Testis (tissue), 5 donors: ENCODE results near the gene HOMER3. TPM values are rescaled to one million over a fixed set of nuclear protein-coding genes. Genes with fewer than 3 reads are reported as not detected.

Source experiments
- DNase-seq: peaks from one replicate; pipeline ENCODE4 v3.0.0-alpha.2; 2019
- H3K27ac ChIP-seq, 2 donors: fragments of 200-600 bp; sonication (generic); one replicate each; pipeline ENCODE4 v1.5.1; 2019
- H3K27me3 ChIP-seq: fragments of 200-600 bp; sonication (generic); one replicate; pipeline ENCODE4 v1.5.1; 2019
- H3K36me3 ChIP-seq: fragments of 200-600 bp; sonication (generic); one replicate; pipeline ENCODE4 v1.5.1; 2017; ENCODE audit warnings: low read depth; ENCODE audit errors: missing control alignments
- H3K4me1 ChIP-seq: fragments of 200-600 bp; sonication (generic); one replicate; pipeline ENCODE4 v1.5.1; 2019
- H3K4me3 ChIP-seq, 2 donors: fragments of 200-600 bp; sonication (generic); one replicate each; pipeline ENCODE4 v1.5.1; 2017 to 2019
- H3K9me3 ChIP-seq: fragments of 200-600 bp; sonication (generic); one replicate; pipeline ENCODE4 v1.5.1; 2017
- POLR2A ChIP-seq: fragments of 450-650 bp; IDR thresholded peaks from one replicate; pipeline ENCODE4 v1.6.1; 2017; ENCODE audit warnings: antibody characterized with exemption, mild to moderate bottlenecking, moderate library complexity
- WGBS, 2 donors: methylation state at CpG; one replicate each; pipeline ENCODE4 v1.1.5; 2018; 5-methylcytosine and 5-hydroxymethylcytosine counted together
- intact Hi-C: fragments of 100-400 bp; cut with DNase I; formaldehyde crosslinking; loops from one replicate; pipeline ENCODE4 v1.15.1; 2023; ENCODE audit warnings: low total_unique reads
- long read RNA-seq, 2 donors: transcript quantifications; one replicate each; lab custom pipeline, GENCODE V29; 2026
- polyA plus RNA-seq: library from polyadenylated mRNA; stranded (reverse); fragments of 350-450 nt; fragmentation: Illumina TruSeq; extraction: RNeasy Lipid Tissue Mini Kit (QIAGEN cat#74804); gene quantifications from one replicate; pipeline ENCODE4 v1.2.3, GENCODE V29; 2014; ENCODE audit warnings: low read depth, low replicate concordance; ENCODE audit not compliant: insufficient read depth
- total RNA-seq, 2 donors: library from RNA; depleted of rRNA; stranded (reverse); fragments of >200 nt; gene quantifications; one replicate each; pipeline ENCODE4 v1.2.3, GENCODE V29; 2016
- TF ChIP-seq, protein P1 (sequence below), 3 experiments: fragments of 450-650 bp in 2 of 3; fragments of 200-600 bp in 1 of 3; sonication (generic) in 1 of 3; IDR thresholded peaks; one replicate each; pipeline ENCODE4 v1.5.1; 2016 to 2019; ENCODE audit warnings: antibody characterized with exemption in 3 of 3, mild to moderate bottlenecking in 2 of 3, moderate library complexity in 1 of 3

The HOMER3 gene
- total RNA-seq (10 to 100 TPM; 31.3 to 39.6 TPM), polyA plus RNA-seq (19.9 TPM)
- long read RNA-seq, donor 1, transcript HOMER3-202 (10 exons, 1,557 nt), result major isoform, 10 of 11 reads
- long read RNA-seq, donor 1, partial matches to known transcripts, result 0 of 11 reads
- long read RNA-seq, donor 1, other reads (novel, unspliced or antisense), result 0 of 11 reads
- long read RNA-seq, donor 2, transcript HOMER3-202 (10 exons, 1,557 nt), result major isoform, 7 of 14 reads
- long read RNA-seq, donor 2, partial matches to known transcripts, result 6 of 14 reads
- long read RNA-seq, donor 2, other reads (novel, unspliced or antisense), result 0 of 14 reads

DNA sequence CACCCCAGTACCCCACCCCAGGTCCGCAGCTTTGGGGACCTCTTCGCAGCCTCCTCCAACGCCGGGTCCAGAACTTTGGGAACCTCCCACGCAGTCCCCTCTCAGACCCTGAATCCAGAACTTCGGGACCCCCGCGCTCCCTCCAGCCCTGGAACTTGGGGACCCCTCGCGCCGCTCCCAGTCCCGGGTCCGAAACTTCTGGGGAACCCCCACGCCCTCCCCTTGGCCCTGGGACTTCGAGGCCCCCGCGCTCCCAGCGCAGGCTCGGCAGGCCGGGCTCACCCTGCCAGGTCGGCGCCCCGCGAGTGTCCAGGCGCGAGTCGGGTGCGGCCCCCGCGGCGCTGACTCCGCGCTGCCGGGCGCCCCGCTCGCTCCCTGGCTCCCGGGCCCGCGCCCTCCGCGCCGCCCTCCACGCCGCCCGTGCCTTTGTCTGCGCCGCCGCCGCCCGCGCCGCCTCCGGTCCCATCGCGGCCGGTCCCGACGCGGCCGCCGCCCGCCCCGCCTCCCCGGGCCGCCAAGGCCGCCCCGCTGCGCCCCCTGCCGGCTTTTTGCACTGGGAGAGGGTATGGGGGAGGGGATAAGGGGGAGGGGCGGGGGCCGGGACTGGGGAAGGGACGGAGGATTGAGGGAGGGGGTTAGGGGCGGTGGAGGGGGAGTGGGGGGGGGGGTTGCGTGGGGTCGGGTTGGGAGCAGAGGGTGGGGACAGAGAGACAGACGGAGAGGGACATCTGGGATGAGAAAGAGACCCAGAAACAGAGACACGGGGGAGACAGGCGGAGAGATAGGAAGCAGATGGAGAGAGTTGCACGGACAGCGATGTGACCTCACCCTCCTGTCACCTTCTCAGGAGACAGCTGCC lies at the start of gene HOMER3:
Gene HOMER3, minus strand, starts transcription at position 449 of the 859 bp plus-strand sequence. CDS start 2,235 bp downstream, outside the sequence.
- DNase-seq, result peak; percentile 80
- H3K9me3 ChIP-seq, result no peaks in the 10 kb centered on the region
- no peak for TF ChIP-seq POLR2A
- TF ChIP-seq, protein P1, sequence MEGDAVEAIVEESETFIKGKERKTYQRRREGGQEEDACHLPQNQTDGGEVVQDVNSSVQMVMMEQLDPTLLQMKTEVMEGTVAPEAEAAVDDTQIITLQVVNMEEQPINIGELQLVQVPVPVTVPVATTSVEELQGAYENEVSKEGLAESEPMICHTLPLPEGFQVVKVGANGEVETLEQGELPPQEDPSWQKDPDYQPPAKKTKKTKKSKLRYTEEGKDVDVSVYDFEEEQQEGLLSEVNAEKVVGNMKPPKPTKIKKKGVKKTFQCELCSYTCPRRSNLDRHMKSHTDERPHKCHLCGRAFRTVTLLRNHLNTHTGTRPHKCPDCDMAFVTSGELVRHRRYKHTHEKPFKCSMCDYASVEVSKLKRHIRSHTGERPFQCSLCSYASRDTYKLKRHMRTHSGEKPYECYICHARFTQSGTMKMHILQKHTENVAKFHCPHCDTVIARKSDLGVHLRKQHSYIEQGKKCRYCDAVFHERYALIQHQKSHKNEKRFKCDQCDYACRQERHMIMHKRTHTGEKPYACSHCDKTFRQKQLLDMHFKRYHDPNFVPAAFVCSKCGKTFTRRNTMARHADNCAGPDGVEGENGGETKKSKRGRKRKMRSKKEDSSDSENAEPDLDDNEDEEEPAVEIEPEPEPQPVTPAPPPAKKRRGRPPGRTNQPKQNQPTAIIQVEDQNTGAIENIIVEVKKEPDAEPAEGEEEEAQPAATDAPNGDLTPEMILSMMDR (IDR thresholded peaks at IDR 0.05), result peak in 1 of 3 experiments; percentile 54
- intact Hi-C loops, result no loop called here
- H3K36me3 ChIP-seq, result no peaks in the 10 kb centered on the region
- H3K4me1 ChIP-seq, result peaks cover 9% of the 10 kb centered on the region
- no peaks in the 10 kb centered on the region for H3K27me3 ChIP-seq
- peak within 1 kb of the TSS in 1 of 2 donors; percentile 72 for H3K27ac ChIP-seq
- H3K4me3 ChIP-seq, result peak within 1 kb of the TSS; percentile 68 to 70
- WGBS, 2 donors, result 1 to 3% methylated on average over 21 to 22 of the region's 81 CpGs

- no peak overlapping the region for H3K4me3 ChIP-seq
- intact Hi-C loops, result no loop called here
Observed at GRCh38 chr19:18990128-18990708, 49.2 kb upstream of the HOMER3 start.

GRCh38 chr19:18989316-18989715 lies 48.3 kb upstream of the HOMER3 start:
- H3K36me3 ChIP-seq, result no peaks in the 10 kb centered on the region
- H3K27ac ChIP-seq, result no peak overlapping the region
- TF ChIP-seq, protein P1 (IDR thresholded peaks at IDR 0.05), result no peak
- TF ChIP-seq POLR2A, result no peak
- H3K4me3 ChIP-seq, result no peak overlapping the region
- 84 to 87% methylated on average over 10 of the region's 10 CpGs for WGBS, 2 donors
- H3K9me3 ChIP-seq, result no peaks in the 10 kb centered on the region
- H3K27me3 ChIP-seq, result no peaks in the 10 kb centered on the region
- DNase-seq, result no peak
- H3K4me1 ChIP-seq, result no peaks in the 10 kb centered on the region
- intact Hi-C loops, result no loop called here

More at GRCh38 chr19:18990128-18990708, 49.2 kb upstream of the HOMER3 start:
- Histone ChIP-seq H3K9me3 (no peaks in the 10 kb centered on the region), H3K27me3 (no peaks in the 10 kb centered on the region), H3K27ac (no peak overlapping the region), H3K4me1 (peaks cover under 1% of the 10 kb centered on the region), H3K36me3 (no peaks in the 10 kb centered on the region)
- WGBS, 2 donors, result 89 to 100% methylated on average over 2 to 5 of the region's 5 CpGs
- TF ChIP-seq, protein P1 (IDR thresholded peaks at IDR 0.05), result no peak
- TF ChIP-seq POLR2A, result no peak
- DNase-seq, result no peak

- H3K4me1 ChIP-seq, result no peaks in the 10 kb centered on the region
- H3K36me3 ChIP-seq, result no peaks in the 10 kb centered on the region
- DNase-seq, result no peak
- no peak overlapping the region for H3K4me3 ChIP-seq
- 64 to 70% methylated on average over 3 to 4 of the region's 4 CpGs for WGBS, 2 donors
- H3K9me3 ChIP-seq, result no peaks in the 10 kb centered on the region
- H3K27me3 ChIP-seq, result no peaks in the 10 kb centered on the region
- H3K27ac ChIP-seq, result no peak overlapping the region
- intact Hi-C loops, result no loop called here
- TF ChIP-seq POLR2A, result no peak
- TF ChIP-seq, protein P1 (IDR thresholded peaks at IDR 0.05), result no peak
Observed at GRCh38 chr19:18987456-18987855, 46.4 kb upstream of the HOMER3 start.
